ENCODE results near the gene RNF217.

DNA sequence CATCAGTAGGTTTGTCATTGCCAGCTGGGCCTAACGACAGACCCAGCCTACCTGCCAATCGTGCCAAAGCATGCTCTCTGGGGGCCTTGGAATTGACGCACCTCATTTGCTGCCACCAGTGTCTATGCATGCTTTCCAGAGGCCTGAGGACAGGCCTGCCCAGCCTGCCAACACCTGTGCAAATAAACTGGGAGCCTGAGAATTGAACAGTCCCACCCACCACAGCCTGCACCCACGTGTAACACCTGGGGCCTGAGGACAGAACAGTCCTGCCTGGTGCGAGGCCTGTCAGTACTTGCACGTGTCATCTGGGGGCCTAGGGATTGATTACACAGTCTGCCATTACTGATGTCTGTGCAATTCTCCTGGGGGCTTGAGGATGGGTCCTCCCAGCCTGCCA is 6.2 kb upstream of the RNF217 start:
- TF ChIP-seq POLR2AphosphoS5 (IDR thresholded peaks at IDR 0.05; ENCODE audit: borderline replicate concordance, low read depth, low read length) (no peak), EZH2 (IDR thresholded peaks at IDR 0.05) (no peak)

All from SK-N-MC (cell line).